Vagina (tissue), 2 donors: ENCODE results near the gene PFKFB2. TPM values are rescaled to one million over a fixed set of nuclear protein-coding genes. Genes with fewer than 3 reads are reported as not detected.

Source experiments
- DNase-seq, 2 donors: peaks; one replicate each; pipeline ENCODE4 v3.0.0-alpha.2; 2017; ENCODE audit errors: extremely low spot score in 2 of 2
- H3K27ac ChIP-seq: fragments of 200-600 bp; sonication (generic); one replicate; pipeline ENCODE4 v1.5.1; 2019
- H3K27me3 ChIP-seq: fragments of 200-600 bp; sonication (generic); one replicate; pipeline ENCODE4 v1.5.1; 2019
- H3K36me3 ChIP-seq, 2 donors: fragments of 200-600 bp; sonication (generic); one replicate each; pipeline ENCODE4 v1.5.1; 2017 to 2019
- H3K4me1 ChIP-seq: fragments of 200-600 bp; sonication (generic); one replicate; pipeline ENCODE4 v1.5.1; 2019
- H3K4me3 ChIP-seq, 2 donors: fragments of 200-600 bp; sonication (generic); 1 replicate in 1 of 2; 2 replicates in 1 of 2; pipeline ENCODE4 v1.5.1; 2016 to 2019
- H3K9me3 ChIP-seq: fragments of 200-600 bp; sonication (generic); one replicate; pipeline ENCODE4 v1.5.1; 2019
- POLR2A ChIP-seq, 2 donors: fragments of 450-650 bp; IDR thresholded peaks; one replicate each; pipeline ENCODE4 v1.6.1; 2017; ENCODE audit warnings: antibody characterized with exemption in 2 of 2, mild to moderate bottlenecking in 2 of 2, moderate library complexity in 2 of 2
- POLR2AphosphoS5 ChIP-seq, 2 donors: sonication (generic); formaldehyde crosslinking; IDR thresholded peaks; one replicate each; pipeline ENCODE4 v1.9.0; 2017; ENCODE audit warnings: antibody characterized with exemption in 2 of 2, mild to moderate bottlenecking in 2 of 2, low read depth in 1 of 2; ENCODE audit not compliant: insufficient read depth in 1 of 2
- intact Hi-C: fragments of 100-400 bp; cut with DNase I; formaldehyde crosslinking; loops from one replicate; pipeline ENCODE4 v1.15.1; 2023
- total RNA-seq: library from RNA; depleted of rRNA; stranded (reverse); fragments of >200 nt; gene quantifications from one replicate; pipeline ENCODE4 v1.2.3, GENCODE V29; 2016
- TF ChIP-seq, protein P1 (sequence below), 3 experiments: fragments of 450-650 bp in 2 of 3; fragments of 200-600 bp in 1 of 3; sonication (generic) in 1 of 3; IDR thresholded peaks; one replicate each; pipeline ENCODE4 v1.5.1; 2017 to 2019; ENCODE audit warnings: antibody characterized with exemption in 3 of 3, mild to moderate bottlenecking in 2 of 3, moderate library complexity in 2 of 3

The PFKFB2 gene
- total RNA-seq, 1 donor from 2014 or later, result 6.9 TPM

DNA sequence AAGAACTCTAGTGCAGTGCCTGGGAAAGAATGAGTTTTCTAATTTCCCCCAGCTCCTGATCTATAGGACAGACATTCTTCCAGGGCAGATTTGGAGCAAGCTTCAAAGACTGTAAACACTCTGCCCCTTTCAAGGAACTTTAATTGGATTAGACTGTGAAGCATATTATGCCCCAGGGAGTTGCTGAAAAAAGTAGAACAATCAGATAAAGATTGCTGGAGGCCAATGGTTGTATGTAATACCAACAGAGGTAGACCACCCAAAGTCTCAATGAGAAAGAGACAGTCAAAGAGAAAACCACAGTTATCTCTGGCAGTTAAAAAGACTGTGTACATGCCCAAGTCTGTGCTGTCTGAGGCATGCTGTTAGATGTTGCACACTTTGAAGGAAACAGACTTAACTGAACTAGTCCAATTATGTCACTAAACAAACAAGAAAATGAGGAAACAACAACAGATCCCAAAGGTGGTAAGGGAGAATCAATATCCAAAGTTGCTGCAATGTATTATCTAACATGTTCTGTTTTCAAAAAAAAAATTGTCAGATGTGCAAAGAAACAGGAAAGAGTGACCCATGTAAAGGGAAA is 75.4 kb downstream of the PFKFB2 start:
- H3K36me3 ChIP-seq, result no peaks in the 10 kb centered on the region
- H3K4me1 ChIP-seq, result no peaks in the 10 kb centered on the region
- intact Hi-C loops, result no loop called here
- H3K4me3 ChIP-seq, result no peak overlapping the region
- peaks cover 13% of the 10 kb centered on the region for H3K9me3 ChIP-seq
- H3K27me3 ChIP-seq, result no peaks in the 10 kb centered on the region
- no peak for TF ChIP-seq POLR2AphosphoS5 (IDR thresholded peaks at IDR 0.05; ENCODE audit: insufficient read depth in 1 of 2, low read depth in 1 of 2)
- no peak for TF ChIP-seq POLR2A (IDR thresholded peaks at IDR 0.05)
- TF ChIP-seq, protein P1, sequence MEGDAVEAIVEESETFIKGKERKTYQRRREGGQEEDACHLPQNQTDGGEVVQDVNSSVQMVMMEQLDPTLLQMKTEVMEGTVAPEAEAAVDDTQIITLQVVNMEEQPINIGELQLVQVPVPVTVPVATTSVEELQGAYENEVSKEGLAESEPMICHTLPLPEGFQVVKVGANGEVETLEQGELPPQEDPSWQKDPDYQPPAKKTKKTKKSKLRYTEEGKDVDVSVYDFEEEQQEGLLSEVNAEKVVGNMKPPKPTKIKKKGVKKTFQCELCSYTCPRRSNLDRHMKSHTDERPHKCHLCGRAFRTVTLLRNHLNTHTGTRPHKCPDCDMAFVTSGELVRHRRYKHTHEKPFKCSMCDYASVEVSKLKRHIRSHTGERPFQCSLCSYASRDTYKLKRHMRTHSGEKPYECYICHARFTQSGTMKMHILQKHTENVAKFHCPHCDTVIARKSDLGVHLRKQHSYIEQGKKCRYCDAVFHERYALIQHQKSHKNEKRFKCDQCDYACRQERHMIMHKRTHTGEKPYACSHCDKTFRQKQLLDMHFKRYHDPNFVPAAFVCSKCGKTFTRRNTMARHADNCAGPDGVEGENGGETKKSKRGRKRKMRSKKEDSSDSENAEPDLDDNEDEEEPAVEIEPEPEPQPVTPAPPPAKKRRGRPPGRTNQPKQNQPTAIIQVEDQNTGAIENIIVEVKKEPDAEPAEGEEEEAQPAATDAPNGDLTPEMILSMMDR (IDR thresholded peaks at IDR 0.05), result no peak
- DNase-seq, result no peak
- no peak overlapping the region for H3K27ac ChIP-seq

DNA sequence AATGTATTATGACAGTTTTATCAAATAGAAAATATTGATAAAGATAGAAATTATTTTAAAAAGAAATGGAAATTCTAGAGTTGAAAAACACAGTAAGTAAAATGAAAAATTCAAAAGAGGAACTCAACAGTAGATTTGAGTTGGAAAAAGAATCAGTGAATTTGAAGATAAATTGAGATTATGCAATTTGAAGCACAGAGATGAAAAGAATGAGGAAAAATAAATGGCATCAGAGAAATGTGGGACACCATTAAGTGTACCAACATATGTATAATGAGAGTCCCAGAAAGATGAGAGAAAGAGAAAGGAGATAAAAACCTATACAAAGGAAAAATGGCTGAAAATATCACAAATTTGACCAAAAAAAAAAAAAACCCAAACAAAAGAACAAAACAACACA is 76.0 kb downstream of the PFKFB2 start:
- Histone ChIP-seq H3K9me3 (peaks cover 13% of the 10 kb centered on the region), H3K27me3 (no peaks in the 10 kb centered on the region), H3K36me3 (no peaks in the 10 kb centered on the region), H3K4me1 (no peaks in the 10 kb centered on the region), H3K27ac (no peak overlapping the region), H3K4me3 (no peak overlapping the region)
- intact Hi-C loops, result no loop called here
- TF ChIP-seq POLR2A (IDR thresholded peaks at IDR 0.05), result no peak
- TF ChIP-seq, protein P1 (IDR thresholded peaks at IDR 0.05), result no peak
- no peak for DNase-seq

Other genes starting within 250 kb of the PFKFB2 start
- gene IL20, start 187.7 kb upstream of the PFKFB2 start, total RNA-seq, result not detected
- gene IL24, start 155.8 kb upstream of the PFKFB2 start, total RNA-seq, result 1.5 TPM
- 12.3 TPM for gene FCMR, start 131.3 kb upstream of the PFKFB2 start, total RNA-seq
- gene PIGR, start 106.8 kb upstream of the PFKFB2 start, total RNA-seq, result 0.25 TPM
- not detected for gene FCAMR, start 82.8 kb upstream of the PFKFB2 start, total RNA-seq
- gene C1orf116, start 20.5 kb upstream of the PFKFB2 start, total RNA-seq, result 11.8 TPM
- gene YOD1, start 2.1 kb upstream of the PFKFB2 start, total RNA-seq, result 25.3 TPM
- gene C4BPB, start 35.6 kb downstream of the PFKFB2 start, total RNA-seq, result not detected
- not detected for gene C4BPA, start 51.0 kb downstream of the PFKFB2 start, total RNA-seq